Transverse colon (tissue), 4 donors: ENCODE results near the gene SLK. TPM values are rescaled to one million over a fixed set of nuclear protein-coding genes. Genes with fewer than 3 reads are reported as not detected.

Experiments
- DNase-seq: peaks from one replicate; pipeline ENCODE4 v3.0.0-alpha.2; 2019
- H3K27ac ChIP-seq, 4 donors: fragments of 200-600 bp; sonication (generic); 2 replicates each; pipeline ENCODE4 v1.5.1; 2016 to 2018; ENCODE audit warnings: inconsistent platforms in 4 of 4
- H3K27me3 ChIP-seq: fragments of 200-600 bp; sonication (generic); 2 replicates; pipeline ENCODE4 v1.5.1; 2017; ENCODE audit warnings: inconsistent platforms
- H3K36me3 ChIP-seq, 4 donors: fragments of 200-600 bp; sonication (generic); 2 replicates each; pipeline ENCODE4 v1.5.1; 2017 to 2019; ENCODE audit warnings: inconsistent platforms in 4 of 4
- H3K4me1 ChIP-seq, 4 donors: fragments of 200-600 bp; sonication (generic); 2 replicates each; pipeline ENCODE4 v1.5.1; 2017 to 2020; ENCODE audit warnings: inconsistent platforms in 4 of 4
- H3K4me3 ChIP-seq, 4 donors: fragments of 200-600 bp; sonication (generic); 1 replicate in 1 of 4; 2 replicates in 3 of 4; pipeline versions ENCODE4 v1.5.1 to v1.6.1; 2017 to 2019; ENCODE audit warnings: inconsistent platforms in 4 of 4
- H3K9me3 ChIP-seq, 2 donors: fragments of 200-600 bp; sonication (generic); 2 replicates each; pipeline ENCODE4 v1.5.1; 2017 to 2019; ENCODE audit warnings: inconsistent platforms in 2 of 2
- CTCF ChIP-seq, 5 experiments: fragments of 200-600 bp in 3 of 5; fragments of 450-650 bp in 2 of 5; sonication (generic) in 3 of 5; IDR thresholded peaks; 1 replicate in 2 of 5; 2 replicates in 3 of 5; pipeline ENCODE4 v1.5.1; 2016 to 2017; ENCODE audit warnings: antibody characterized with exemption in 5 of 5, inconsistent platforms in 3 of 5, mild to moderate bottlenecking in 2 of 5, moderate library complexity in 1 of 5
- EP300 ChIP-seq: sonication (generic); formaldehyde crosslinking; IDR thresholded peaks from one replicate; pipeline ENCODE4 v1.6.1; 2017; ENCODE audit warnings: antibody characterized with exemption, low read depth
- POLR2A ChIP-seq: fragments of 450-650 bp; IDR thresholded peaks from one replicate; pipeline ENCODE4 v1.6.1; 2016; ENCODE audit warnings: antibody characterized with exemption, mild to moderate bottlenecking, moderate library complexity
- POLR2AphosphoS5 ChIP-seq, 3 donors: sonication (generic); formaldehyde crosslinking; IDR thresholded peaks; one replicate each; pipeline ENCODE4 v1.6.1; 2016; ENCODE audit warnings: antibody characterized with exemption in 3 of 3
- WGBS, 2 donors: methylation state at CpG; one replicate each; pipeline ENCODE4 v1.1.5; 2018; ENCODE audit warnings: low coverage in 1 of 2; 5-methylcytosine and 5-hydroxymethylcytosine counted together
- in situ Hi-C, 4 donors: fragments of 200-750 bp; cut with MboI; loops; one replicate each; pipeline versions ENCODE4 v1.15.0 to v1.15.1; 2017; ENCODE audit warnings: low sequenced_read_pairs in 3 of 4, low pct_ligation_motif_present in 1 of 4, low pct_unique_long_range_greater_than_20kb in 1 of 4
- intact Hi-C: fragments of 100-400 bp; cut with DNase I; formaldehyde crosslinking; loops from one replicate; pipeline ENCODE4 v1.15.1; 2023; ENCODE audit warnings: low total_unique reads
- total RNA-seq, 4 donors: library from RNA; depleted of rRNA; stranded (reverse); fragments of >200 nt; gene quantifications; one replicate each; pipeline ENCODE4 v1.1.0, GENCODE V29; 2016

SLK gene
- total RNA-seq, 4 donors from 2014 or later: 33.2 to 76.4 (median 55.7) TPM

DNA sequence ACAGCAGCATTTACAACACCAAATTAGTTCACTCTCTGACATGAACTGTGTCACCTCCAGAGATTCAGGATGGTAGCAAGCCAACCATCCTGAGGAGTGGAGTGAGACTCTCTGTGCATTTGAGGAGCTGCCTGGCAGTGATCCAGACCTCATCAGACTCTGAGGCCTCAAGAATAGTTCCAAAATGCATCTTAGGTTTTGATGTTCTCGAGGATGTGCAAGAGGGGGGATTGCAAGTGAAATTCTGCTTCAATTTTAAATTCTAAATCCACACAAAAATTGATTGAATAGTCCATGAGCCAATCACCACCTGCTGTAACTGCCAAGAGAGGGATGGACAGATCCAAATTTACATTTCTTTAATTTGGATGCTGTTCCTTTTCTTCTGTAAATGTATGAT, 49.7 kb downstream of the SLK start:
- 84% methylated on average over 1 of the region's 1 CpG; no CpG with 5 or more reads in 1 of the 2 donors for WGBS, 2 donors
- in situ Hi-C loops: no loop called here

DNA sequence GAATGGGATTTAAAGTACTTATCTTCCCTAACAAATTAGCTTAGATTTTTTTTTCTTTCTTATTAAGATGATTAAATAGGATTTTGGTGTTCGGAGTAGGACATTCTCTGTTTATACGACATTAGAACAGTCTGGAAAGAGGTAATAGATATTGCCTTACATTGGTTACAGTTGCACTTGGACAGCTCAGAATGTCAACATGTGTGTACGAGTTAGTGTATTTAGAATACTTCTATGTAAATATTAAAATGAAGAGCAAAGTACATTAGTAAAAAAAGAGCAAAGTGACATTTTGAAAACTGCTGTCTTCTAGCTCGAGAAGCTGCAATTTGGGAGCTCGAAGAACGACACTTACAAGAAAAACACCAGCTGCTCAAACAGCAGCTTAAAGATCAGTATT, 51.5 kb downstream of the SLK start:
- H3K27ac ChIP-seq: no peak overlapping the region
- no peaks in the 10 kb centered on the region for H3K4me1 ChIP-seq
- no peak for DNase-seq
- WGBS, 2 donors: 88 to 92% methylated on average over 6 of the region's 6 CpGs
- in situ Hi-C loops: no loop called here
- peaks cover 0 to 55% (median 32%) of the 10 kb centered on the region in 4 donors for H3K36me3 ChIP-seq
- H3K27me3 ChIP-seq: no peaks in the 10 kb centered on the region
- TF ChIP-seq CTCF (IDR thresholded peaks at IDR 0.05) (no peak), POLR2A (no peak), POLR2AphosphoS5 (IDR thresholded peaks at IDR 0.05) (no peak)
- H3K9me3 ChIP-seq: no peaks in the 10 kb centered on the region
- no peak overlapping the region for H3K4me3 ChIP-seq
- intact Hi-C loops: no loop called here

More for the DNA sequence above, 49.7 kb downstream of the SLK start:
- H3K4me3 ChIP-seq: no peak overlapping the region
- no peaks in the 10 kb centered on the region for H3K27me3 ChIP-seq
- intact Hi-C loops: no loop called here
- no peaks in the 10 kb centered on the region for H3K9me3 ChIP-seq
- no peak for DNase-seq
- peaks cover 0 to 52% (median 23%) of the 10 kb centered on the region in 4 donors for H3K36me3 ChIP-seq
- TF ChIP-seq EP300 (no peak), CTCF (IDR thresholded peaks at IDR 0.05) (no peak), POLR2AphosphoS5 (IDR thresholded peaks at IDR 0.05) (no peak), POLR2A (no peak)
- no peaks in the 10 kb centered on the region for H3K4me1 ChIP-seq
- no peak overlapping the region for H3K27ac ChIP-seq

GRCh38 chr10:104020020-104020419, 53.1 kb downstream of the SLK start:
- Histone ChIP-seq H3K4me3 (no peak overlapping the region), H3K27ac (no peak overlapping the region), H3K27me3 (no peaks in the 10 kb centered on the region), H3K9me3 (no peaks in the 10 kb centered on the region), H3K36me3 (peaks cover 0 to 66% (median 36%) of the 10 kb centered on the region in 4 donors), H3K4me1 (no peaks in the 10 kb centered on the region)
- no peak for DNase-seq
- intact Hi-C loops: no loop called here
- TF ChIP-seq EP300 (no peak), CTCF (IDR thresholded peaks at IDR 0.05) (no peak), POLR2AphosphoS5 (IDR thresholded peaks at IDR 0.05) (no peak), POLR2A (no peak)
- in situ Hi-C loops: no loop called here
- WGBS, 2 donors: 91% methylated on average over 1 of the region's 1 CpG; no CpG with 5 or more reads in 1 of the 2 donors

DNA sequence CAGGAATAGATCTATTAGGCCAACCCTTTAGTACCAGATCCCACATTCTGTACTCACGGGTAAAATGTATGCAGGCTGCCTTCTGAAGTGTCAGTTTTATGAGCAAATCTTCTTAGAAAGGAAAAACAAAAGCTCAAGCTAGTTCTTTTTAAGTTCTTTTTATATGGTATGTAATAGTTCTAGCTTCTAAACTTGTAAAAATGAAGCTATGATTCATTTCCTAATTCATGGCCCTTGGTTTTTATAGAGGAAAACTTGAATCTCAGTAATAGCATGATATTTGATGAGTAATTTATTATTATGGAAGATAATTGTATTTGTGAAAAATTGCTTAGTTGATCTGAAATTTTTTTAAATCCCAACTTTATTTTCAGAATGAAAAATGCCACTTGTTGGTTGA, 54.3 kb downstream of the SLK start:
- intact Hi-C loops: no loop called here
- 91% methylated on average over 1 of the region's 1 CpG; no CpG with 5 or more reads in 1 of the 2 donors for WGBS, 2 donors
- no peak overlapping the region for H3K27ac ChIP-seq
- H3K27me3 ChIP-seq: no peaks in the 10 kb centered on the region
- TF ChIP-seq CTCF (IDR thresholded peaks at IDR 0.05) (no peak), POLR2A (no peak), POLR2AphosphoS5 (IDR thresholded peaks at IDR 0.05) (no peak), EP300 (no peak)
- peaks cover 0 to 74% (median 41%) of the 10 kb centered on the region in 4 donors for H3K36me3 ChIP-seq
- no peak for DNase-seq
- in situ Hi-C loops: no loop called here
- no peaks in the 10 kb centered on the region for H3K4me1 ChIP-seq
- no peaks in the 10 kb centered on the region for H3K9me3 ChIP-seq
- H3K4me3 ChIP-seq: no peak overlapping the region
